SW480 (cell line): ENCODE results near the gene GJC2.
A peak's percentile ranks its signal among the peaks of the same experiment; 100 is the strongest.

Experiments
- DNase-seq: peaks from one replicate; pipeline ENCODE4 v3.0.0-alpha.2; 2016; ENCODE audit warnings: low spot score

GJC2 gene

DNA sequence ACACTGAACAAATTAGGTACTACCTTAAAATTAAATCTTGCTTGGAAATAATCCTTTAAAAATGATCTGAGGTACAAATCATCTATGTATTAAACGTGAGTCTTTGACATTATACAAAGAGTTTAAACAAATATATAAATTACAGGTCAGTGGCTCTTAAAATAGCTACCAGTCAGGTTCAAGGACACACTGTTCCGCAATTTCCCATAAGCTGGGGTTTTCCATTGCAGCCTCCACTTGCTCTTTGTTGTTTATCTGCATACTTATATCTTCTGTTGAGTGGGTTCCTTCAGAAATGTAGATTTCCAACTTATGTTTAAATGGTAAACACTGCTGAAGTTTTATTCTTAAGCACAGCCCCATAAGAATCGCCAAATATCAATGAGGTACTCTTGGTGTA lies 34.9 kb upstream of the GJC2 start:
- DNase-seq: no peak

DNA sequence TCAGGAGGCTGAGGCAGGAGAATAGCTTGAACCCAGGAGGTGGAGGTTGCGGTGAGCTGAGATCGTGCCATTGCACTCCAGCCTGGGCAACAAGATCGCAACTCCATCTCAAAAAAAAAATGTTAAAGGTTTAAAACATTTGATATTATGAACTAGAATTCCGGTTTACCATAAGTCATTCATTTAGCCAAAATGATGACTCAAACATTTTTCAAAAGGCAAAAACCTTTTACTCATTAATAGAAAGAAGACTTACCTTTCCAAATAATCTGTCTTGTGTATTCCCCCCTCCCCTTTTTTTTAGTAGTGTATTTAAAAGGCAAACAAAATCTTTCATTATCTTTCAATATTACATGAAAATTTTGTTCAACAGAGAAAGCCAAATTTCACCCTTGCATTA lies 32.4 kb upstream of the GJC2 start:
- DNase-seq: no peak

DNA sequence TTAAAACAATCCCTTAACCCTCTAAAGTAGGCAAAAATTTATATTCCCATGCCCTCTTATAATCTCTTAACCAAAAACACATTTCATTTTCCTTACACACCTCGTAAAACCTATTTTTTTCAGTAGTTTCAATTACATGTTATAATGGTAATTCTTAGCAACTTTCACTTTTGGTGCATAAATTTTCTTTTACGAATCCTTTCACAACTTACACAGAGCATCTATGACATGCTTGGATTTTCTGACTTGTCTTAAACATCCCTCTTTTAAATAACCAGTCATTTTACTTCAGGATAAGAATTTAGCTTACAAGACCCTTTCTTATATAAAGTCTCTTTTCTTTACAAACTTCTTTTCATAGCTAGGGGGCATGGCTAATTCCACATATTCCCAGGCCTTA lies 31.7 kb upstream of the GJC2 start:
- DNase-seq: no peak

DNA sequence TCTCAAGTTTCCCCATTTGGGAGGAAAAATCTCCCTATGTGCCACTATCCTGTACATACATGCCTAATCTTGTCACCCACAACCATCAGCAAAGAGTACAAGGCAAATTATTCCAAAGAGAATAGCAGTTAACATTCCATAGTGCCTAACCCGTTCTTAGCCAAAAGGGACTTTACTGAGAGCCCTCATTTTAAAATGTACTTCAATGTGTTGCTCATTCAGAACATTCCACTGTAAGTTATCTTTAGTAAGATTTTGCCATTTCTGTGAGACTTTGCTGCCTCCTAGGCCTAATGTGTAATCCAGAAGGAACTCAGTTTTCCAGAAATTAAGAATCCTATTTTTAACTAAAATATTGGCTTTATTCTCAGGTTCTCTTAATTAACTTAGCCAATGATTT lies 29.4 kb upstream of the GJC2 start:
- no peak for DNase-seq

DNA sequence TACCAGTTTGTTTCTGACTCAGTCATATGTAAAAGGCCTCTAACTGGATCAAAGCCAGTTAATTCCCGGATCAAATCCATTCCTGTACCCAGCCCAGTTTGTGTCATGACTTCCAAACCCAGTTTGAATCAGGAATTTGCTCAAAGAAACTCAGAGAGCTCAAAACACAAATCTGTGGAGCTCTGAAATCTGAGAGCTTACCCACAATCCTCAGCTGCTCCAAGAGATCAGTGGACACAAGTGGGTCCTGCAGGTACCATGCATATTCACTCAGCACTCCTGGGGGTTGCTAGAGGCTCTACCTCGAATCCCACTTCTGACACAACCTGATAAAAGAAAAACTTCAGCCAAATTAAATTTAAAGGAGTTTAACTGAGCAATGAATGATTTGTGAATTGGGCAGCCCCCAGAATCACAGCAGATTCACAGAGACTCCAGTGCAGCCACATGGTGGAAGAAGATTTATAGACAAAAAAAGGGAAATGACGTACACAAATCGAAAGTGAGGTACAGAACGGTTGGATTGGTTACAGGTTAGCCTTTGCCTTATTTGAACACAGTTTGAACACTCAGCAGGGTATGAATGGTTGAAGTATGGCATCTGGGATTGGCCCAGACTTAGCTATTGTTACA lies 28.8 kb upstream of the GJC2 start:
- no peak for DNase-seq

DNA sequence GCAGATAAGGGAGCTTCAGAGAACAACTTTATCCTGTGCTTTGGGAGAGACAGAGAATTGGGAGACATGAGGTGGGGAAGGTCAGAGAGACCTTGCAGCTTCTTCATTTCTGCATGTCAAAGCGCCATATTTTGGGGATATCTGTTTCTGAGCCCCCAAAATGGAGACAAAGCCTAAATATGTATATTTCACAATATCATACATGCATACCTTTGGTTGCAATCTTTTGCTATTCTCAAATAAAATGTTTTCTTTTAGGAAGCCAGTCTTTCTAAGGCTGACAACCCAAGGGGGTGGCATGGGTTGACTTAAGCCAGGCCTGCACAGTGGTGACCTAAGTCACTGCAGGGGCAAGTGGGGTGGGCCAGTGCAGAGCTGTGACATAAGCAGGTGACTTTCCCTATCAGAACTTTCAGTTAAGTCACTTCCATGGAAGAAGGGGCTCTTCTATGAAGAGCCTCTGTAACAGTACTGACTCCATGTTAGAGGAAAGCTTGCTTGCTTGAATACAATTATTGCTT lies 26.7 kb upstream of the GJC2 start:
- DNase-seq: no peak

DNA sequence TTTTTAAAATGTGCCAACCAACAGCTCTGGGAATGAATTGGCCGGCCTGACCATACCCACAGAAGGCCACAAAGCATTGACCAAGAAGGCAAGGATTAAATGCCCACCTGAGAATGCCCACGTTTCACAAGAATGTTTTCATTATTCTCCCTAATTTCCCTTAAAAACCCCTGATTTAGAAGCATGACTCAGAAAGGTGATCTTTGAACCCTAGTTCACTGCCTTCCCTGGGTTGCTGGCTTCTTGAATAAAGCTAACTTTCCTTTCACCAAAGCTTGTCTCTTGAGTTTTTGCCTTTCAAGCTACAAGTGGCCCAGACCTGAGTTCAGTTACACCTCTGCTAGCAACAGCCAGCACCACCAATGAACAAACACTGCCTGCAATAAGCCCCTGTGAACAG lies 26.2 kb upstream of the GJC2 start:
- DNase-seq: no peak

DNA sequence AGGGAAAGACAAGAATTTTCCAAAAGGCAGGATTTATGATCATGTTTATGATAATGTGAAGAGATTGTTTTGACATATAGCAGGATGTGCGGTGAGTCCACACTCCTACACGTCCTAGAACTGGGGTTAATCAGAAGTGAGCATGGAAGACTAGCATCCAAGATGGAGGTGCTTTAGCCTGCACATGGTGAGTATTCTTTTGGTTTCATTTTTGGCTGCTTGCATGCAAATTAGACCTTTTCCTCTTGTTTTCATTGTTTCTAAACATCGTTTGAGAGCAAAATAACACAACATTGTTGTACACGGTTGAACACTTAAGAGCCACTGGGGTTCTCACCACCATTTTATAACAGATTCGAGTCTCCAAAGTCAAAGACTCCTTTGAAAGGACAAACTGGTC lies 24.5 kb upstream of the GJC2 start:
- DNase-seq: no peak

DNA sequence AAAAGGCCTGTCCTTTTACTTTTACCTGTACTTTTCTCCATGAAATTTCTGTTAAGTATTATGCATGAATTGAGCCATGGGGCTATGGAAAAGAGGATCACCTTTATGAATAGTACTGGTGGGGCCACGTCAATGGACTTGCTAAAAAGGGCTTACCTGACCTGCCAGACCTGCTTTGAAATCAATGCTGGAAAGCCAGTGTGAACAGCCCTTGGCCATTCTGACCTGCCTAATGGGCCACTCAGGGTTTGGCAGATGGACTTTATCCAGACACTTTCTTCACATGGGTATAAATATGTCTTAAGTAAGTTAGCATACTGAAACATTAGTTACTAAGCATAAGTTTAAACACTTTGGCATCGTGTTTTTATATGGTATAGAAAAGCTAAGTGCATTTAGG lies 18.0 kb upstream of the GJC2 start:
- no peak for DNase-seq

DNA sequence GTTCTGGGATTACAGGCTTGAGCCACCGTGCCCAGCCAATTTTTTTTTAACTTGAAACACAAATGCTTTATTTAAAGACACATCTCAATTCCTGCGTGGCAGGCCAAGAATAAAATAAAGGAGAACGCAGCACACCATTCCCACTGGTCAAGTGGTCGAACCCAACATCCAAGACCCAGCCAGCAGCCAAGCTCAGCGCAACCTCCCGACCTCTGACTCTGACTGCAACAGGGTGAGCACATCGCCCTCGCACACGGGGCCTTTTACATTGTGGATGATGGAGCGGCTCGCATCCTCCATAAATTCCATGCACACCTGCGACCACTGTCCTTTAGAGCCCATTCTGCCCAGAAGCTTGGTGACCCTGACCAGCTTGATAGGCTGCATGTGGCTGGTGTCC lies 15.1 kb upstream of the GJC2 start:
- no peak for DNase-seq

DNA sequence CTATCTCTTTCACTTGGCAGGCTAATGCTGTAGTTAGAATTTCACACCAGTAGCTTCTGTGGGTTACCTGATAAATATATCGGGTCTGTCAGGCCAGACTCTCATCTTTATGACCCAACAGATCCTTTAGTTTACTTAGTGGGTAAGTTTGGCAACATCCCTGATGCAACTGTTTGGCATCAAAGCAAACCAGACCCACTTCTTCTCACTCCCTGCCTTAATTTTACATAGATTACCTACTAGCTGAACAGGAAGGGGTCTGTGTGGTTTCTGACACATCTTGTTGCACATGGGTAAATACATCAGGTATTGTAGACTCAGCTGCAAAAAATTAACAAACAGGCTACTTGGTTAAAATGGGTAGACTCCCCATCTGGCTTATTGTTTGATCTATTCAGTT lies 12.8 kb upstream of the GJC2 start:
- DNase-seq: no peak

DNA sequence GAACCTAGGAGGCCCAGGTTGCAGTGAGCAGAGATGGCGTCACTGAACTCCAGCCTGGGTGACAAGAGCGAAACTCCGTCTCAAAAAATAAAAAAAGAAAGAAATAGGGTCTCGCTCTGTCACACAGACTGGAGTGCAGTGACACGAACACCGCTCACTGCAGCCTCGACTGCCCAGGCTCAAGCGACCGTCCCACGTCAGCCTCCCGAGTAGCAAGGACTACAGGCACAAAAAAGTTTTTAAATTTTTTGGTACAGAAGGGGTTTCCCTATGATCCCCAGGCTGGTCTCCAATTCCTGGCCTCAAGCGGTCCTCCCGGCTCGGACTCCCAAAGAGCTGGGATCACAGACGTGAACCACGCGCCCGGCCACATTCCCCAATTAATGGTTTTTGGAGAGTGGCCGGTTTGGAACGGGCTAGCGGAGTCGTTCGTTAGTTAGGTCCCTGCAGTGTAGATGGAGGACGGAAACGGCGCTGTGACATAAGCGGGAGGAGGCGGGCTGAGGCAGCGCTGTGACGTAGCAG lies 10.3 kb upstream of the GJC2 start:
- DNase-seq: no peak

DNA sequence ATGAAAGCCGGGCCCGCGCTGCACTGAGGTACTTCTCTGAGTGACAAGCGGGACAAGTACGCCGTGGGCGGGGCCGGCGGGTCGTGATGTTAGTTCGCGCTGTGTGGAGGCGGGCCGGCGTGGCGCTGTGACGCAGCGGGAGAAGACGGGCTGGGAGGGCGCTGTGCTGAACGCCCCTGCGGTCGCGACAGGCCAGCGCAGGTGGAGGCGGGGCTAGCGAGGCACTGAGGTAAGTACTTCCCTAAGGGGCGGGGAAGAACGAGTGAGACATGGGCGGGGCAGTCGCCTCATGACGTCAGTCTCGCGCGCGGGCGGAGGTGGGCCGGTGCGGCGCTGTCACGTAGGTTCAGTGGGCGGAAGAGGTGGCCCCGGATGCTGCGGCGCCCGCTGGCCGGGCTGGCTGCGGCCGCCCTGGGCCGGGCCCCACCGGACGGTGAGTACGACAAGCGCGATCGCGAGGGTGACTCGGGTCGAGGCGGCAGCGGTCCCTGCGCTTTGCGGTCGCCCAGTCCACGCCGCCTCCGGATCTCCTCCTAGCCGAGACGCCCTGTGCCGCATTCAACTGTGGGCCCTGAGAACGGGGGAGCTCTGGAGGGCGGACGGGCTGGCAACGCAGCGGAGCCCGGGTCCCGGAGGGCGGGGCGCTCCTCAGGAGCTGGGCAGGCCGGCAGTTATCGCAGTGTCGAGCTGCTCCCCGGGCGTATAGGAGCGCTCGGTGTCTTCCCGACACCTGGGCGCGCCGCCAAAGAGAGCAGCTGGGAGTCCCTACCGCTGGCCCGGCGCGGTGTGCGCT lies 9.6 kb upstream of the GJC2 start, which contains the start of gene GUK1:
GUK1 (plus strand) TSS at position 349 of the 793 bp plus-strand sequence; CDS start at position 373, 24 bp downstream.
- peak; percentile 99 for DNase-seq

DNA sequence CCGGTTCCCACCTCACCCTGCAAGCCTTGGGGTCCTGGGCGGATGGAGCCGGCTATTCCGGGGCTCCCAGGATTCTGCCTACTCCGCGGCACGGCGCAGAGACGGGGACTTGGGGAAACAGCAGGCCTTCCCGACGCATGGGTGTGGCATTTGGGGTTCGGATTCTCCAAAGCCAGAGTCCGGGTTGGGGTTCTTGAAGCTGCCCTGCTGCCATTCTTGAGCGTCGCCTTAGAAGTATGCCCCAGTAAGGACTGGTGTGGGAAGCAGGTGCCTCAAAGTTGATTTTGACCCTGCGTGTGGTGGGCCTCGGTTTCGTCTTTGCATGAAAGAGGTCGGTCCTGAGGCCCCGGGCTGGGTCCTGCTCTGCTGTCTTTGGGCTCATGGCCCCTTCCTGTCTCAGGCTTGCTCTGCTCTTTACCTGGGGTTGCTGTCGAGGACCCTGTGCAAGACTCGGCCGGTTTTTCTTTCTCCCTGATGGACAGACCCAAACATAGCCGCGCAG lies 9.0 kb upstream of the GJC2 start:
- DNase-seq: no peak

DNA sequence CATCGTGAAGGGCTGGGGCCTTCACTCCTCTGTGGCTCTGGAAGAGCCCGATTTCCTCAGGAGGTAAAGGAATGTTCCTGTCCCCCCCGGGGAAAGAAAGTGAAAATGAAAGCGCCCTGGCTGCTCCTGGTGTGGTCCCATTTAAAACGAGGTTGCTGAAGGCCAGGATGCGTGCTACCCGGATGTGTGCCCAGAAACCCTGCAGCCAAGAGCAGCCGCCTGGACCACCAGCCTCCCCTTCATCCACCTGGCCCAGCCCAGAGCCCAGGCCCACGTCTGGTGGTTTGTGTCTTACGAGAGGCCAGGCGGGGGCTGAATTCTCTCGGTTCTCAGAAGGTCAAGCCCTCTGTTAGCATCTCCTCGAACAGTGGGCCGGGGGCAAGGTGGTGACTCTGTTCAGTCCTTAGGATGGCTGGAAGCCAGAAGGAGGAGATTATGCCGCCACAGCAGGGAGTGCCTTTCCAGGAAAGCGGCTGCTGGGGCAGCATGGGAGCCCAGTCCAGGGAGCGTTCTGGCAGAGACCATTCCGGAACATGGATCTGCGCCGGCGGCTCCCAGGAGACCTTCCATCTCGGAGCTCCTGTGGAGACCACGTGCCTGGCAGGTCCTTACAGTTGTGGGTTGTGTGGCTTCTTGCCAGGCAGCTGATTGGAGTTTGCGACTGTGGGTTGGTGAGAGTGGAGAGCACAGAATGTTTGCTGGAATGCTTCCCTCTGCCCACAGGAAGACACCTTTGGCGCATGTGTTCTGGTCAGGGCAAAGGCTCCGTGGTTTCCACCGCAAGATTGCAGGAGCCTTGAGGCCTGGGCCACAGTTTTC lies 8.3 kb upstream of the GJC2 start:
- peak; percentile 83 for DNase-seq

DNA sequence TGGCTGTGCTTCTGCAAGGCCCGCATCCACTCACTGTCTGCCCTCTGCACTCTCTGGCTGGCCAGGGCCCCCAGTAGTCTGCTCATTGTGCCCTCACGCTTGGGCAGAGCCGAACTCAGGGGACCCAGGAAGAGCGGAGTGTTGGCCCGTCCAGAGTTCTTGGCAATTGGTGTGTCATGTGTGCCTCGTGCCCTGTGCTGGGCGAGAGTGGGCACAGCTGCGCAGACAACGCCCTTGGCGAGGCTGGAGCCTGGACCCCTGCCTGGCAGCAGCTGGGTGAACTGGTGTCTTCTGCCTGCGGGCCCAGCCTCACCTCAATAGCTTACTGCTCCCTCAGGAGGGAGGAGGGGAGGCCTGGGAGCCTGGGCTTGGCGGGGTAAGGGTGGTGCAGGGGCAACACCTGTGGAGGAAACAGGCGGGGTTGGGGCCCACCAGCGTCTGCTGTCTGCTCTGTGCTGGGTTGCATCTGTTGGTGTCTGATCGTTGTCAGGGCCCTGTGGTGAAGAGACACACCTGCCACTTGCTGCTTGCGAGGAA lies 7.5 kb upstream of the GJC2 start:
- no peak for DNase-seq

DNA sequence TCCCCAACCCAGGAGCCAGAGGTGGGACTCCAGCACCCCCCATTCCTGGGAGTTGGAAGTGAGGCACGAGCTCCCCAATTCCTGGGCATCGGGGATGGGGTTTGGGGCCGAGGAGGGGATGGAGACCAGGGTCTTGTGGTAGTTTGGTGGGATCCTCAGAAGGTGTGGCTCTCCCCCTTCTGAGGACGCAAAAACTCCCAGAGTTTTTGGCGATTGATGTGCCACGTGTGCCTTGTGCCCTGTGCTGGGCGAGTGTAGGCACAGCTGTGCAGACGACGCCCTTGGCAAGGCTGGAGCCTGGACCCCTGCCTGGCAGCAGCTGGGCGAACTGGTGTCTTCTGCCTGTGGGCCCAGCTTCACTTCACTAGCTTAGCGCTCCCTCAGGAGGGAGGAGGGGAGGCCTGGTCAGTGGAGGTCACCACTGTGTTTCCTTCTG lies 7.0 kb upstream of the GJC2 start:
- DNase-seq: no peak

DNA sequence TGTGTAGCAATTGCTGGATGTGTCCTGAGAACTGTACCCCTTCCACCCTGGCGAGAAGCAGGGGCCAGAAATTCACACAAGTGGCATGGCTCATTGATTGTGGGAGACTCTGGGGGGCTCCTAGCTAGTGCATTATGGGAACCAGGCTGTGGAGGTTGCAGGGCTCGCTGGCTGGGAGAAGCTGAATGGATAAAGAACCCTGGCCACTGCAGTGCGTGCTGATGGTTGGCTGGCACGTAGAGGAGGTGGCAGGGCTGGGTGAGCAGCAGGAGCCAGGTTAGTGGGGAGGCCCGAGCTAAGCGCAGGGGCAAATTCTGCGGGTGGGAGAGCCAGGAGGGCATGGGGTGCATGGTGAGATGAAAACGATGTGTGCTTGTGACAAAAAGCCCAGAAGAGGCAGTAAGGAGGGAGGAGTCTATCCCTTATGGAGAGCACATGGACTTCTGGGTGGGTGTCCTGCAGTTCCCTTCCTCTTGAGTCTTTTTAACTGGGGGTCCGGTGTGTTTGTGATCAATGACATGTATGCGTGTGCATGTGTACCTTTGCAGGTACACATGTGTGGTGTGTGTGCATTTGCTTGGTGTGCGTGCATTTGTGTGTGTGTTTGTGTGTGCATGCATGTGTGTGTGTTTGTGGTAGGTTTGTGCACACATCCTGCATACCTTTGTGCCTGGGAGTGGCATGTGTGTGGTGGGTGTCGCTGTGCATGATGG lies 6.1 kb upstream of the GJC2 start:
- no peak for DNase-seq

DNA sequence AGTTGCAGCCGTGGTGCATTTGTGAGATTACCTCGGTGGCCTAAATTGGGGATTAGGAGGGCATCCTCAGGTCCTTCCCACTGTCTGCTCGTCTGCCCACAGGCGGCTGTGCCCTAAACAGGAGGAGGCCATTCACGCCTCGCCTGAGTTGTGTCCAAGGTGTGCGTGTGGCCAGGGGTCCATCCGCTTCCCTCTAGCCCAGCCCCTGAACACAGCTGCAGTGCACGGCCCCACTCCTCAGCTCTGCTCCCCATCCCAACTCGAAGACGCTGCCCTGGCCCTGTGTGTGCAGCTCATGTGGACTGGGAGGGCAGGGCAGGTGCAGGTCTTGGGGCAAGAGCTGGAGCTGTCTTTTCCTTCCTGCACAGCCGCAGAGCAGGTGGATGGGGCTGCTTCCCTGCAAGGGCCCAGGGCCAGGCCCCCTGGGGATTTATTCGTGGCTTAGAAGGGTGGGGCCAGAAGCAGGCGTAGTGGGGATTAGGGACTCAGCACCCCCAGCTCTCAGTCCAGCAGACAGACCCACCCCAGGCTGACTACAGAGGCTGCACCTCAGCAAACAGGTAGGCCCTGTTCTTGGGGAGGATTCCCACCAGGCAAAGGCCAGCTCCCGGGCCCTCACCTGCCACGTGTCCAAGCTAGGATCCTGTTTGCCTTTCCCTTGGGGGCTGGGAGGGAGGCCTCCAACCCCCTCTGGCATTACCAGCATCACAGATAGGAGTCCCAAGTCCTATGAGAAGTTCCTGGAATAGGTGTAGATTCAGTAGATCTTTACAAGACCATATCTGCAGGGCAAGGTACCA lies 5.3 kb upstream of the GJC2 start:
- DNase-seq: no peak

DNA sequence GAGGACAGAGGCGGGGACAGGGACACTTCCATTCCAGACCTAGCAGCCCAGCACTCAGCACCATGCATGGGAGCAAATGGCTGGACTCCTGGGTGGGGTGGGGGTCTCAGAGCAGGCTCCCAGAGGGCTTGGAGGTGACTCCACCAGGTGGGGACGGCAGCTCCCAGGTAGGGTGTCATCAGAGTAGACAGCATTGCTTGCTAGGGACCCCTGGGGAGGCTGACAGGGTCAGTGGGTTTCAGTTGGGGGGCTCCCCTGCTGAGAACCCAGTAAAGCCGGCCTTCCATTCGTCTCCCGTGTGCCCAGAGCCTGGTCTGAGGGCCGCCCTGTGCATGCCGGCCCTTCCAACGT lies 4.8 kb upstream of the GJC2 start:
- DNase-seq: no peak
